Astrocyte of the cerebellum (primary cell): ENCODE results near the gene PDE8B.

ENCODE experiments used
- DNase-seq: peaks from one replicate; pipeline ENCODE4 v3.0.0-alpha.2; 2011; ENCODE audit warnings: low read depth
- H3K4me3 ChIP-seq: 2 replicates; pipeline ENCODE4 v1.5.1; 2011; ENCODE audit warnings: mild to moderate bottlenecking, low read depth, low read length, moderate library complexity
- in situ Hi-C: cut with HindIII; loops from 2 replicates; pipeline ENCODE4 v1.10.0; 2017; ENCODE audit warnings: low sequenced_read_pairs
- TF ChIP-seq, protein P1 (sequence below): IDR thresholded peaks from 2 replicates; pipeline ENCODE4 v1.5.1; 2012; ENCODE audit warnings: low read length, low read depth, moderate library complexity, mild to moderate bottlenecking; ENCODE audit errors: missing control alignments

Gene PDE8B

DNA sequence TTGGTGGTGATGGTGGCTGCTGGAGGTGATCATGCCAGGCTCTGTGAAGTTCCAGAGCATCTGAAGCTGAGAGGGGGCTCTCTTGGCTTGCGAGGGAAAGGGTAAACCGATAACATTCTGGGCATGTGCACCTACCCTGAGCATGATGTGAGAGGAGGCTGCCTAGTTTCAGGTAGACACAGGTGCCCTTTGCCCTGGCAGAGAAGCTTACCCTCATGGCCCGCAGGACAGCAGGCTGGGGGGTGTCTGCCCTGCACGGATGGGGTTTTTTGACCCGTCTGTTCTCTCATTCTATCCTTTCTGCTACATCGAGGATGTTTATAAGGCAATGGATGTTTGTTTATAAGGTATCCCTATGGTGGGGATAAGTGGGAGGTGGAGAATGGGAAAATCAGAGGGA, 148.8 kb downstream of the PDE8B start:
- no peak for DNase-seq
- in situ Hi-C loops: no loop called here
- TF ChIP-seq, protein P1, sequence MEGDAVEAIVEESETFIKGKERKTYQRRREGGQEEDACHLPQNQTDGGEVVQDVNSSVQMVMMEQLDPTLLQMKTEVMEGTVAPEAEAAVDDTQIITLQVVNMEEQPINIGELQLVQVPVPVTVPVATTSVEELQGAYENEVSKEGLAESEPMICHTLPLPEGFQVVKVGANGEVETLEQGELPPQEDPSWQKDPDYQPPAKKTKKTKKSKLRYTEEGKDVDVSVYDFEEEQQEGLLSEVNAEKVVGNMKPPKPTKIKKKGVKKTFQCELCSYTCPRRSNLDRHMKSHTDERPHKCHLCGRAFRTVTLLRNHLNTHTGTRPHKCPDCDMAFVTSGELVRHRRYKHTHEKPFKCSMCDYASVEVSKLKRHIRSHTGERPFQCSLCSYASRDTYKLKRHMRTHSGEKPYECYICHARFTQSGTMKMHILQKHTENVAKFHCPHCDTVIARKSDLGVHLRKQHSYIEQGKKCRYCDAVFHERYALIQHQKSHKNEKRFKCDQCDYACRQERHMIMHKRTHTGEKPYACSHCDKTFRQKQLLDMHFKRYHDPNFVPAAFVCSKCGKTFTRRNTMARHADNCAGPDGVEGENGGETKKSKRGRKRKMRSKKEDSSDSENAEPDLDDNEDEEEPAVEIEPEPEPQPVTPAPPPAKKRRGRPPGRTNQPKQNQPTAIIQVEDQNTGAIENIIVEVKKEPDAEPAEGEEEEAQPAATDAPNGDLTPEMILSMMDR: no peak
- H3K4me3 ChIP-seq: no peak overlapping the region

DNA sequence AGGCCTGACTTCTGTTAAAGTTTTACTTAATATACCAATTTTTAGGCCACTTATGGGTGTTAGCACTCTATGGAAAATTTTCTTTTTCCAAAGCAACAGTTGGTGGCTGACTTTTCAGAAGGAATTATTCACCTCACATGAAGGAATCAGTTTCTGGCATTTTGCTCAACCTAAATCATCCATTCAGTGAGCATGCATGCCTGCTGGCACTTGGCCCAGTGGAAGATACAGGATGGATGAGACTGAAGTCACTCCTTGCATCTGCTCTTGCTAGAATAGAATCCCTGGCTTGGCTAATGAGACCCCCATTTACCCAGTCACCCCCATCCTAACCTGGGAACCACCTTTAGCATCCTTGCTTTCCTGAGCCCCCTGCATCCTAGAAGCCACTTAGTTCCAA, 149.9 kb downstream of the PDE8B start:
- TF ChIP-seq, protein P1: no peak
- H3K4me3 ChIP-seq: no peak overlapping the region
- no peak for DNase-seq
- in situ Hi-C loops: no loop called here

DNA sequence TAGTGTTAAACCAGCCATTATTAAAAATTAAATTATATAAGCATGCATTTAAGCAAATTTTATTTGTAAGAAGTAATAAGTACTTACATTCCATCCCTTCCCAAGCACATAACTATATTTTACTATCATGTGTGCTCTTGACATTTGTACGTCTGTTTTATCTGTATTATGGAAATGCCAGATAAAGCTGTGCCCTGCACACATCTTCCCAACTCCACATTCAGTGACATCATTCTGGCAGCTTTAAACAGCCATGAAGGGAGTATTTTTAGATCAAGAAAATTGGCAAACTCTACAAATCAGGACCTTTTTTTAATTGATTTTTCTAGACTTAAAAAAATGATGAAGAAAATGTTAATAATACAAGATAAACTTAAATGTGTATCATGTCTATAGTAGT, 150.5 kb downstream of the PDE8B start:
- in situ Hi-C loops: no loop called here
- DNase-seq: no peak
- TF ChIP-seq, protein P1: no peak
- H3K4me3 ChIP-seq: no peak overlapping the region

DNA sequence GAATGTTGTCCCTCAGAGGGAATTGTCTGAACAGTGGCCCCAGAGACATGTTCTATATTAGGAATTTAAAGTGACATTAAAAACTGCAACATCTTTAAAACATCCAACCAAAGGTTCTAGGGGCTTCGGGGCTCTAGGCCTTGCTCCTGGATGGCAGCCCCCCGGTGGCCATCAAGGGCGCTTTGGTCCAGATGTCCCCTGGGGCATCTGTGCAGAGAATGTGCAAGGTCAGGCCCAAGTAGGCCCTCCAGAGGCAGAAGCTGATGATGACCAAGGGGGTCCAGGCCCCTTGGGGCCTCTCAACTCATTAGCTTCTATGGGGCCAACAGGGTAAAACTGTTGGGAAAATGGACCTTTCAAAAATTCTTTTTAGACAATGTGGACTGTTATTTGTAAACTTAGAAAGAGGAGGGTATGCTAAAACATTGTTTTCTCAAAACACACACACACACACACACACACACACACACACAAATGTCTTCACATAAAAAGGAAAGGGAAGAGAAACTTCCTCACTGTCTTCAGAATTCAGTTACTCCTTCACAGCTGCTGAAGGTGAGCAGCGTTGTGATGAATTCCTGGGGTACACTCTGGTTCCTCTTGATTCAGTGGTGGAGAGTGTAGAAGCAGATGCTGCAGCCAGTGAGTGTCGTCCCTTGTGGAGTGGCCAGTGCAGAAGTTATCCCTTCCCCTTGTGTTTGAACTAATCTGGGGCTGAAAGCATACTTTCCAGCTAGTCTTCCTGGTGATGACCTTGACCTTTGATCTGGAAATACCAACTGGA, 156.4 kb downstream of the PDE8B start:
- no peak overlapping the region for H3K4me3 ChIP-seq
- TF ChIP-seq, protein P1: no peak
- no peak for DNase-seq
- in situ Hi-C loops: no loop called here

DNA sequence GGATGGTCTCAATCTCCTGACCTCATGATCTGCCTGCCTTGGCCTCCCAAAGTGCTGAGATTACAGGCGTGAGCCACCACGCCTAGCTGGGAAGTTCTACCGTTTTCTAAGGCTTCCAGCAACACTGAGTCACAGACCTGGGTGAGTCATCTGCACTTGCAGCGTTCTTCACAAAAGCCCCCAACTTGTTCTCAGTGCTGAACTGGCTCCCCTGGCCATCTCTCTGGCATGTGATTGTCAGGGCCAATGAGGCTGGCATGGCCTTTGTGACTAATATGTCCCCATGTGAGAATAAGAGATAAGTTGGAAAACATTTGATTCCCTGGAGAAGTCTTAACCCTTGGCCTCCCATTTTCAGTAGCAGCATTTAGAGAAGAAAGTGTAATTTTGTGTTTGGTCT, 157.3 kb downstream of the PDE8B start:
- TF ChIP-seq, protein P1: no peak
- no peak for DNase-seq
- in situ Hi-C loops: no loop called here
- no peak overlapping the region for H3K4me3 ChIP-seq

DNA sequence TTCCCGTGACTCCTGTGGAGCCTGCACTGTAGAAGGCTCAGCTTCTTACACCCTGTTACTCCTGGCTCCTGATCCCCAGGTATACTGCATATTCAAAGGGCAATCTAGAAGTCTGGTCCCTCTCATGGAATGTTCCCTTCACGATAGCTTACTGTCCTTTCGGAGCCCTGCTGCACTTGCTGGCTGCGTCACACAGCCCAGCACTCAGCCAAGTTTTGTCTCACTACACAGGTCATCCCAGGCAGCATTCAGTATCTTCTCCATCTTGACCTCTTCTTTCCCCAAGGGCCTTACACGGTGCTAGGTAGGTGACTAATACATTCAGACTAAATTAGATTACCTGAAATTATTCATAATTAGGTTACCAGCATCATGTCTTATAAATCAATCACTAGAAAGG, 157.9 kb downstream of the PDE8B start:
- DNase-seq: no peak

More for the DNA sequence above, 157.9 kb downstream of the PDE8B start:
- in situ Hi-C loops: no loop called here
- TF ChIP-seq, protein P1: no peak
- H3K4me3 ChIP-seq: no peak overlapping the region
